H9 (cell line): ENCODE results near the gene MARCHF3. TPM values are rescaled to one million over a fixed set of nuclear protein-coding genes. Genes with fewer than 3 reads are reported as not detected.

ENCODE experiments used
- DNase-seq: peaks from one replicate; pipeline ENCODE4 v3.0.0-alpha.2; 2017
- H2AFZ ChIP-seq: one replicate; pipeline ENCODE4 v1.6.1; 2013; ENCODE audit warnings: mild to moderate bottlenecking, low read length, control low read depth, moderate library complexity
- H2AK5ac ChIP-seq: 2 replicates; pipeline ENCODE4 v1.6.1; 2013; ENCODE audit warnings: low read length, control low read depth, mixed read lengths; ENCODE audit not compliant: insufficient read length
- H2BK120ac ChIP-seq: one replicate; pipeline ENCODE4 v1.6.1; 2013; ENCODE audit warnings: low read depth, mild to moderate bottlenecking, low read length, control low read depth, inconsistent platforms; ENCODE audit not compliant: poor library complexity, severe bottlenecking
- H2BK12ac ChIP-seq: 2 replicates; pipeline ENCODE4 v1.6.1; 2013; ENCODE audit warnings: low read length, control low read depth, mixed read lengths, low read depth; ENCODE audit not compliant: insufficient read length
- H2BK15ac ChIP-seq: 2 replicates; pipeline ENCODE4 v1.6.1; 2013; ENCODE audit warnings: low read depth, low read length, control low read depth
- H2BK20ac ChIP-seq: one replicate; pipeline ENCODE4 v1.6.1; 2013; ENCODE audit warnings: low read depth, mild to moderate bottlenecking, low read length, control low read depth, inconsistent platforms; ENCODE audit not compliant: poor library complexity, severe bottlenecking
- H2BK5ac ChIP-seq: 2 replicates; pipeline ENCODE4 v1.6.1; 2013; ENCODE audit warnings: low read length, control low read depth, mixed read lengths; ENCODE audit not compliant: insufficient read length
- H3K14ac ChIP-seq: 2 replicates; pipeline ENCODE4 v1.6.1; 2013; ENCODE audit warnings: low read length, control low read depth; ENCODE audit not compliant: insufficient read depth
- H3K18ac ChIP-seq: 2 replicates; pipeline ENCODE4 v1.6.1; 2013; ENCODE audit warnings: low read depth, mild to moderate bottlenecking, mixed read lengths, low read length, control low read depth; ENCODE audit not compliant: insufficient read length
- H3K23ac ChIP-seq: 2 replicates; pipeline ENCODE4 v1.6.1; 2013; ENCODE audit warnings: low read length, control low read depth, mixed read lengths, low read depth; ENCODE audit not compliant: insufficient read length
- H3K23me2 ChIP-seq: 2 replicates; pipeline ENCODE4 v1.6.1; 2013; ENCODE audit warnings: low read depth, mild to moderate bottlenecking, mixed read lengths, low read length, control low read depth; ENCODE audit not compliant: insufficient read length, poor library complexity, severe bottlenecking
- H3K27ac ChIP-seq: 2 replicates; pipeline ENCODE4 v1.5.1; 2013; ENCODE audit warnings: low read length, control low read depth, mixed read lengths, low read depth; ENCODE audit not compliant: insufficient read length
- H3K27me3 ChIP-seq: 2 replicates; pipeline ENCODE4 v1.6.1; 2013; ENCODE audit warnings: low read length, control low read depth, inconsistent platforms; ENCODE audit not compliant: insufficient read depth
- H3K4ac ChIP-seq: 2 replicates; pipeline ENCODE4 v1.6.1; 2013; ENCODE audit warnings: low read depth, mild to moderate bottlenecking, control low read depth, inconsistent platforms, low read length, moderate library complexity
- H3K4me1 ChIP-seq: 2 replicates; pipeline ENCODE4 v1.6.1; 2013; ENCODE audit warnings: low read length, control low read depth, inconsistent platforms; ENCODE audit not compliant: insufficient read depth
- H3K4me2 ChIP-seq: 2 replicates; pipeline ENCODE4 v1.6.1; 2013; ENCODE audit warnings: low read length, control low read depth, mixed read lengths; ENCODE audit not compliant: insufficient read length, insufficient read depth
- H3K56ac ChIP-seq: 2 replicates; pipeline ENCODE4 v1.6.1; 2013; ENCODE audit warnings: low read depth, mild to moderate bottlenecking, mixed read lengths, low read length, control low read depth; ENCODE audit not compliant: insufficient read length
- H3K79me1 ChIP-seq: 2 replicates; pipeline ENCODE4 v1.6.1; 2013; ENCODE audit warnings: low read depth, mild to moderate bottlenecking, moderate library complexity, low read length, control low read depth, inconsistent platforms; ENCODE audit not compliant: insufficient read depth, poor library complexity, severe bottlenecking
- H3K79me2 ChIP-seq: 2 replicates; pipeline ENCODE4 v1.6.1; 2013; ENCODE audit warnings: low read length, control low read depth, inconsistent platforms; ENCODE audit not compliant: insufficient read depth
- H3K9ac ChIP-seq: 2 replicates; pipeline ENCODE4 v1.6.1; 2013; ENCODE audit warnings: low read length, control low read depth, mixed read lengths; ENCODE audit not compliant: insufficient read length; ENCODE audit errors: extremely low read depth
- H3K9me3 ChIP-seq: one replicate; pipeline ENCODE4 v1.6.1; 2013; ENCODE audit warnings: low read depth, low read length, inconsistent platforms; ENCODE audit not compliant: control insufficient read depth
- H3T11ph ChIP-seq: one replicate; pipeline ENCODE4 v1.6.1; 2013; ENCODE audit warnings: mild to moderate bottlenecking, low read length, control low read depth, inconsistent platforms
- H4K20me1 ChIP-seq: one replicate; pipeline ENCODE4 v1.6.1; 2013; ENCODE audit not compliant: control insufficient read depth, insufficient read length, insufficient read depth
- H4K5ac ChIP-seq: 2 replicates; pipeline ENCODE4 v1.6.1; 2013; ENCODE audit warnings: low read depth, mild to moderate bottlenecking, mixed read lengths, low read length, control low read depth; ENCODE audit not compliant: insufficient read length
- H4K8ac ChIP-seq: replicated peaks from 2 replicates; pipeline ENCODE4 v1.6.1; 2013; ENCODE audit warnings: low read length, control low read depth, mixed read lengths, low read depth; ENCODE audit not compliant: insufficient read length
- H4K91ac ChIP-seq: 2 replicates; pipeline ENCODE4 v1.6.1; 2013; ENCODE audit warnings: low read depth, mild to moderate bottlenecking, moderate library complexity, mixed read lengths, low read length, control low read depth; ENCODE audit not compliant: insufficient read length
- H3K27ac Mint-ChIP-seq, 3 experiments: 2 replicates in 2 of 3; 3 replicates in 1 of 3; pipeline ENCODE4 v1.8.0; 2020 to 2021; ENCODE audit warnings: mixed read lengths in 3 of 3, mild to moderate bottlenecking in 1 of 3, moderate library complexity in 1 of 3
- H3K27me3 Mint-ChIP-seq: 2 replicates; pipeline ENCODE4 v1.8.0; 2021; ENCODE audit warnings: low read depth, mild to moderate bottlenecking, moderate library complexity, mixed read lengths
- H3K36me3 Mint-ChIP-seq, 3 experiments: 2 replicates in 2 of 3; 3 replicates in 1 of 3; pipeline ENCODE4 v1.8.0; 2020 to 2021; ENCODE audit warnings: low read depth in 3 of 3, mixed read lengths in 3 of 3; ENCODE audit not compliant: insufficient read depth in 1 of 3
- H3K4me1 Mint-ChIP-seq, 2 experiments: 2 replicates each; pipeline ENCODE4 v1.8.0; 2020; ENCODE audit warnings: mixed read lengths in 2 of 2
- H3K4me3 Mint-ChIP-seq, 2 experiments: 2 replicates in 1 of 2; 3 replicates in 1 of 2; pipeline ENCODE4 v1.8.0; 2020 to 2021; ENCODE audit warnings: mild to moderate bottlenecking in 2 of 2, mixed read lengths in 2 of 2, moderate library complexity in 1 of 2
- H3K9me3 Mint-ChIP-seq, 2 experiments: 2 replicates in 1 of 2; 3 replicates in 1 of 2; pipeline ENCODE4 v1.8.0; 2020; ENCODE audit warnings: mild to moderate bottlenecking in 2 of 2, mixed read lengths in 2 of 2, moderate library complexity in 1 of 2
- CTCF ChIP-seq: fragments of 200-600 bp; sonication (generic); conservative IDR thresholded peaks from 3 replicates; pipeline ENCODE4 v1.8.0; 2021; ENCODE audit warnings: antibody characterized with exemption, mild to moderate bottlenecking
- WGBS: extraction: QIAGEN DNeasy Blood & Tissue Kit; methylation state at CpG from one replicate; pipeline ENCODE4 v1.1.7; 2013; ENCODE audit warnings: missing lambda C conversion rate, low lambda C conversion rate, mixed read lengths; ENCODE audit not compliant: insufficient read length; ENCODE audit errors: extremely low coverage; 5-methylcytosine and 5-hydroxymethylcytosine counted together
- total RNA-seq: library from RNA; stranded (reverse); gene quantifications from 2 replicates; pipeline ENCODE4 v1.2.1, GENCODE V29; 2021

MARCHF3 gene
- total RNA-seq, 1 experiment from 2014 or later = 17.7 TPM

DNA sequence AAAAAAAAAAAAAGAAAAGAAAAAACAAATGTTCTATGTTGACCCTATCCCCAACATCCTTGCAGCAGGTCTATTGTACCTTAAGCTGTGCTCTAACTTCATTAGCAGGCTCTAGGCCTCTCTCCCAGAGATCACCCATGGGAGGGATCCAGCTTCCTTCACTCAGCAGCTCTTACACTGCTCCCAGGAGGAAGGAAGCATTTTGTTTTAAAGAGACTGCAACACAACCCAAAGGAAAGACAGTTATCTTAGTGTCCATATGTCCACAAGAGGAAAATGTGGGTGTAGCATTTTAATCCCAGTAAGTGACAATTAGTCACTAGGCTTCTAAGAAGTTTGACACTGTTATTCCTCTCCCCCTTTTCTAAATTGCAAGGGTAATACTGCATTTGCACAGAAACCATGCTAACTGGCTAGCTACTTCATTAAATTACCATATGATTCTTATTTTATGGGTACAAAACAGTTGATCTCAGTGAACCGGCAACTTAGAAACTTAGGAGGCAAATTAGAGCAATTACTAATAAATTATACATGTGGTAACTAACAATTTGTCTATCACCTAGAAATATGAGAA lies 58.8 kb downstream of the MARCHF3 start:
- Mint-ChIP-seq H3K4me3 (no peak overlapping the region), H3K27me3 (no peaks in the 10 kb centered on the region), H3K36me3 (no peaks in the 10 kb centered on the region; a peak in 2 of 7 replicates), H3K27ac (peak overlapping the region in 1 of 3 experiments; percentile 84; a peak in 2 of 7 replicates), H3K4me1 (peaks cover 29 to 38% of the 10 kb centered on the region in 2 experiments), H3K9me3 (no peaks in the 10 kb centered on the region)
- H2BK20ac ChIP-seq = no peak overlapping the region
- no peak overlapping the region for H4K8ac ChIP-seq
- TF ChIP-seq CTCF = no peak
- no peaks in the 10 kb centered on the region for H3K79me1 ChIP-seq
- no peak overlapping the region for H4K5ac ChIP-seq
- no peak overlapping the region for H3K4me2 ChIP-seq
- no peaks in the 10 kb centered on the region for H3K23me2 ChIP-seq
- no peak overlapping the region for H3K18ac ChIP-seq
- H2BK5ac ChIP-seq = no peak overlapping the region
- no peak overlapping the region for H2AK5ac ChIP-seq
- H4K20me1 ChIP-seq = no peaks in the 10 kb centered on the region
- no peak overlapping the region for H2BK15ac ChIP-seq
- no peak overlapping the region for H3K4ac ChIP-seq
- H3K14ac ChIP-seq = no peak overlapping the region
- no peak overlapping the region for H4K91ac ChIP-seq
- H3K79me2 ChIP-seq = no peaks in the 10 kb centered on the region
- no peak overlapping the region for H3K27ac ChIP-seq
- no peaks in the 10 kb centered on the region for H3K27me3 ChIP-seq
- H3K23ac ChIP-seq = no peak overlapping the region
- H3K9ac ChIP-seq = no peak overlapping the region
- no peaks in the 10 kb centered on the region for H3K9me3 ChIP-seq
- H3T11ph ChIP-seq = no peak overlapping the region
- peaks cover 10% of the 10 kb centered on the region for H3K4me1 ChIP-seq
- no peak for DNase-seq
- H2BK120ac ChIP-seq = no peak overlapping the region
- H2BK12ac ChIP-seq = no peak overlapping the region
- H2AFZ ChIP-seq = no peak overlapping the region
- no peak overlapping the region for H3K56ac ChIP-seq
- WGBS = no CpG with 5 or more reads among the region's 1 CpG
